Bronchial epithelial cell (primary cell): Measurements from ENCODE around the gene CHI3L2. TPM values are rescaled to one million over a fixed set of nuclear protein-coding genes. Genes with fewer than 3 reads are reported as not detected.
A peak's percentile ranks its signal among the peaks of the same experiment; 100 is the strongest.

Source experiments
- DNase-seq: peaks from one replicate; pipeline ENCODE4 v3.0.0-alpha.2; 2010; ENCODE audit warnings: low read depth
- FAIRE-seq: peaks from 2 replicates; lab custom pipeline; 2011; peaks lifted over from hg19 to GRCh38; lab: Jason Lieb, UNC
- H3K27me3 ChIP-seq: 2 replicates; pipeline ENCODE4 v1.5.1; 2011; ENCODE audit warnings: low read length; ENCODE audit not compliant: control insufficient read depth, insufficient read depth
- H3K36me3 ChIP-seq: 2 replicates; pipeline ENCODE4 v1.5.1; 2011; ENCODE audit warnings: low read length; ENCODE audit not compliant: control insufficient read depth, insufficient read depth
- H3K4me3 ChIP-seq: 2 replicates; pipeline ENCODE4 v1.5.1; 2011; ENCODE audit warnings: mild to moderate bottlenecking, low read depth, low read length, control low read depth
- total RNA-seq: library from RNA; depleted of rRNA; stranded (reverse); fragments of >200 nt; gene quantifications from 2 replicates; pipeline ENCODE4 v1.2.1, GENCODE V29; 2014
- TF ChIP-seq, protein P1 (sequence below): IDR thresholded peaks from 2 replicates; pipeline ENCODE4 v1.5.1; 2011; ENCODE audit warnings: mild to moderate bottlenecking, moderate library complexity, low read length, control low read depth, inconsistent platforms; ENCODE audit not compliant: insufficient read depth, severe bottlenecking

Gene CHI3L2
- total RNA-seq, 1 donor from 2014 or later: not detected

- DNase-seq: no peak
- no peak overlapping the region for H3K4me3 ChIP-seq
- TF ChIP-seq, protein P1, sequence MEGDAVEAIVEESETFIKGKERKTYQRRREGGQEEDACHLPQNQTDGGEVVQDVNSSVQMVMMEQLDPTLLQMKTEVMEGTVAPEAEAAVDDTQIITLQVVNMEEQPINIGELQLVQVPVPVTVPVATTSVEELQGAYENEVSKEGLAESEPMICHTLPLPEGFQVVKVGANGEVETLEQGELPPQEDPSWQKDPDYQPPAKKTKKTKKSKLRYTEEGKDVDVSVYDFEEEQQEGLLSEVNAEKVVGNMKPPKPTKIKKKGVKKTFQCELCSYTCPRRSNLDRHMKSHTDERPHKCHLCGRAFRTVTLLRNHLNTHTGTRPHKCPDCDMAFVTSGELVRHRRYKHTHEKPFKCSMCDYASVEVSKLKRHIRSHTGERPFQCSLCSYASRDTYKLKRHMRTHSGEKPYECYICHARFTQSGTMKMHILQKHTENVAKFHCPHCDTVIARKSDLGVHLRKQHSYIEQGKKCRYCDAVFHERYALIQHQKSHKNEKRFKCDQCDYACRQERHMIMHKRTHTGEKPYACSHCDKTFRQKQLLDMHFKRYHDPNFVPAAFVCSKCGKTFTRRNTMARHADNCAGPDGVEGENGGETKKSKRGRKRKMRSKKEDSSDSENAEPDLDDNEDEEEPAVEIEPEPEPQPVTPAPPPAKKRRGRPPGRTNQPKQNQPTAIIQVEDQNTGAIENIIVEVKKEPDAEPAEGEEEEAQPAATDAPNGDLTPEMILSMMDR: no peak
- H3K36me3 ChIP-seq: no peaks in the 10 kb centered on the region
- no peak for FAIRE-seq
- no peaks in the 10 kb centered on the region for H3K27me3 ChIP-seq
These were observed 6.3 kb upstream of the CHI3L2 start for GRCh38 chr1:111221276-111221632.

DNA sequence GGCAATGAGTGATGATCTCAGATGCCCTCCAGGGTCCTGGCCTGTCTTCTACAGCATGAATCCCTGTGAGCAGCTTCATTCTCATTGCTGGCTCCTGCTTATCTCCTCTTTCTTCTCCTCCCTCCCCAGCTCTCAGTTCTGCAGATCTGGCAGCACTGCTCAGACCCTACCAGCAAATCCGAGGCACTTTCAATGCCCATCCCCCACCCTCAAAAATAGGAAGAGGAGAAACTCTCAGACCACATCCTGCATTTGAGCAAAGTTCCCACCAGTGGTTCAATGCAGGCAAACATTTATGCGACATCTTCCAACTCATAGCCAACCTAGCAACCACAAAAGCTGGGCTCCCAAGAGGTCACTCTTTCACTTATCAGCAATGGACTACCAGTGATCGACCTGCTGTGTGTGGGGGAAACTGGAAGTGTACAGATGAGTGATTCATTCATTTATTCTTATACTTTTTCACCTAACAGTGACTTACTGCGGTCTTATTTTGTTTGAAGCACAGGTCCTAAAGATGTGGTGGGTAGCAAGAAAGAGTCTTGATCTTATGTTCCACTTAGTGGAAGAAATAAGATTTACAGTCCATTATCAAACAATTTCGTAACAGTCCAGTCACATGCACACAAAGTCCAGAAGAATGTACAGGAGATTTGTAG is 5.8 kb upstream of the CHI3L2 start:
- H3K4me3 ChIP-seq: no peak overlapping the region
- no peaks in the 10 kb centered on the region for H3K27me3 ChIP-seq
- H3K36me3 ChIP-seq: no peaks in the 10 kb centered on the region
- FAIRE-seq (no peak), DNase-seq (no peak)
- TF ChIP-seq, protein P1: no peak

GRCh38 chr1:111222308-111223125 is 5.0 kb upstream of the CHI3L2 start:
- TF ChIP-seq, protein P1: peak; percentile 98
- Histone ChIP-seq H3K36me3 (no peaks in the 10 kb centered on the region), H3K27me3 (no peaks in the 10 kb centered on the region), H3K4me3 (no peak overlapping the region)
- no peak for FAIRE-seq
- DNase-seq: peak; percentile 69

- FAIRE-seq: no peak
- no peaks in the 10 kb centered on the region for H3K36me3 ChIP-seq
- TF ChIP-seq, protein P1: no peak
These were observed 4.3 kb upstream of the CHI3L2 start for GRCh38 chr1:111223126-111223685.

GRCh38 chr1:111225091-111225490 is 2.4 kb upstream of the CHI3L2 start:
- DNase-seq (no peak), FAIRE-seq (no peak)
- TF ChIP-seq, protein P1: no peak
- Histone ChIP-seq H3K27me3 (no peaks in the 10 kb centered on the region), H3K36me3 (no peaks in the 10 kb centered on the region), H3K4me3 (no peak overlapping the region)

More at GRCh38 chr1:111223126-111223685, 4.3 kb upstream of the CHI3L2 start:
- no peak for DNase-seq
- Histone ChIP-seq H3K27me3 (no peaks in the 10 kb centered on the region), H3K4me3 (no peak overlapping the region)
